ENCODE results near the gene WNK2.
"Not testable (repeated sequence)": the region's sequence is repeated elsewhere in the genome, so short reads cannot be mapped to it uniquely, and the experiment has no call there.

Gene WNK2

GRCh38 chr9:93366119-93366447 lies 182.1 kb downstream of the WNK2 start:
- H3K79me2 ChIP-seq (ENCODE audit: insufficient read depth, low read length): no peaks in the 10 kb centered on the region
- TF ChIP-seq EZH2phosphoT487 (conservative IDR thresholded peaks at IDR 0.05; ENCODE audit: low read length) (no peak), CTCF (IDR thresholded peaks at IDR 0.05; ENCODE audit: insufficient read depth, low read length, poor library complexity, severe bottlenecking) (no peak)
- H3K4me2 ChIP-seq (ENCODE audit: low read depth, low read length, poor library complexity, severe bottlenecking): no peak overlapping the region
- H3K36me3 ChIP-seq (ENCODE audit: low read length): no peaks in the 10 kb centered on the region
- no peak overlapping the region for H3K9ac ChIP-seq (ENCODE audit: low read length)
- no peaks in the 10 kb centered on the region for H3K27me3 ChIP-seq (ENCODE audit: low read length)
- H4K20me1 ChIP-seq (ENCODE audit: low read depth, low read length): no peaks in the 10 kb centered on the region
- H3K27ac ChIP-seq (ENCODE audit: low read depth, low read length): no peak overlapping the region
- H3K9me3 ChIP-seq (ENCODE audit: insufficient read depth, low read length): peaks cover 12% of the 10 kb centered on the region; the same call in 1 of the 2 replicates
- H3F3A ChIP-seq (ENCODE audit: insufficient read depth): no peaks in the 10 kb centered on the region
- no peak overlapping the region for H2AFZ ChIP-seq (ENCODE audit: low read depth, low read length, severe bottlenecking)
- no peaks in the 10 kb centered on the region for H3K9me2 ChIP-seq (replicated peaks; ENCODE audit: insufficient read depth, low read length)
- no peak overlapping the region for H3K4me3 ChIP-seq (ENCODE audit: insufficient read depth, low read length, poor library complexity, severe bottlenecking)

- H4K20me1 ChIP-seq (ENCODE audit: low read depth, low read length); H2AFZ ChIP-seq (ENCODE audit: low read depth, low read length, severe bottlenecking); H3F3A ChIP-seq (ENCODE audit: insufficient read depth); H3K4me3 ChIP-seq (ENCODE audit: insufficient read depth, low read length, poor library complexity, severe bottlenecking); H3K27ac ChIP-seq (ENCODE audit: low read depth, low read length); H3K27me3 ChIP-seq (ENCODE audit: low read length); H3K79me2 ChIP-seq (ENCODE audit: insufficient read depth, low read length); H3K9ac ChIP-seq (ENCODE audit: low read length); H3K9me2 ChIP-seq (replicated peaks; ENCODE audit: insufficient read depth, low read length); H3K4me2 ChIP-seq (ENCODE audit: low read depth, low read length, poor library complexity, severe bottlenecking); H3K36me3 ChIP-seq (ENCODE audit: low read length): not testable (repeated sequence)
- H3K9me3 ChIP-seq (ENCODE audit: insufficient read depth, low read length): peaks cover 10% of the 10 kb centered on the region; the same call in 1 of the 2 replicates
These were observed 182.5 kb downstream of the WNK2 start for GRCh38 chr9:93366486-93366885.

- Histone ChIP-seq H3K79me2 (ENCODE audit: insufficient read depth, low read length) (no peaks in the 10 kb centered on the region), H3K9ac (ENCODE audit: low read length) (no peak overlapping the region), H3F3A (ENCODE audit: insufficient read depth) (no peaks in the 10 kb centered on the region), H3K9me3 (ENCODE audit: insufficient read depth, low read length) (no peaks in the 10 kb centered on the region), H2AFZ (ENCODE audit: low read depth, low read length, severe bottlenecking) (no peak overlapping the region), H3K9me2 (replicated peaks; ENCODE audit: insufficient read depth, low read length) (no peaks in the 10 kb centered on the region), H3K4me2 (ENCODE audit: low read depth, low read length, poor library complexity, severe bottlenecking) (no peak overlapping the region), H3K27ac (ENCODE audit: low read depth, low read length) (no peak overlapping the region), H3K4me3 (ENCODE audit: insufficient read depth, low read length, poor library complexity, severe bottlenecking) (no peak overlapping the region), H3K36me3 (ENCODE audit: low read length) (no peaks in the 10 kb centered on the region), H4K20me1 (ENCODE audit: low read depth, low read length) (no peaks in the 10 kb centered on the region), H3K27me3 (ENCODE audit: low read length) (no peaks in the 10 kb centered on the region)
- TF ChIP-seq EZH2phosphoT487 (conservative IDR thresholded peaks at IDR 0.05; ENCODE audit: low read length) (no peak), CTCF (IDR thresholded peaks at IDR 0.05; ENCODE audit: insufficient read depth, low read length, poor library complexity, severe bottlenecking) (no peak)
These were observed 184.5 kb downstream of the WNK2 start for GRCh38 chr9:93368437-93368836.

GRCh38 chr9:93369686-93370085 lies 185.7 kb downstream of the WNK2 start:
- Histone ChIP-seq H3K27ac (ENCODE audit: low read depth, low read length) (no peak overlapping the region), H3K9ac (ENCODE audit: low read length) (no peak overlapping the region), H3K4me3 (ENCODE audit: insufficient read depth, low read length, poor library complexity, severe bottlenecking) (no peak overlapping the region), H2AFZ (ENCODE audit: low read depth, low read length, severe bottlenecking) (no peak overlapping the region), H4K20me1 (ENCODE audit: low read depth, low read length) (no peaks in the 10 kb centered on the region), H3K9me3 (ENCODE audit: insufficient read depth, low read length) (no peaks in the 10 kb centered on the region), H3K9me2 (replicated peaks; ENCODE audit: insufficient read depth, low read length) (no peaks in the 10 kb centered on the region), H3F3A (ENCODE audit: insufficient read depth) (no peaks in the 10 kb centered on the region), H3K4me2 (ENCODE audit: low read depth, low read length, poor library complexity, severe bottlenecking) (no peak overlapping the region), H3K36me3 (ENCODE audit: low read length) (no peaks in the 10 kb centered on the region), H3K27me3 (ENCODE audit: low read length) (no peaks in the 10 kb centered on the region), H3K79me2 (ENCODE audit: insufficient read depth, low read length) (no peaks in the 10 kb centered on the region)
- TF ChIP-seq EZH2phosphoT487 (conservative IDR thresholded peaks at IDR 0.05; ENCODE audit: low read length) (no peak), CTCF (IDR thresholded peaks at IDR 0.05; ENCODE audit: insufficient read depth, low read length, poor library complexity, severe bottlenecking) (no peak)
